ENCODE results near the gene DARS2. TPM values are rescaled to one million over a fixed set of nuclear protein-coding genes. Genes with fewer than 3 reads are reported as not detected.

The DARS2 gene
- total RNA-seq, 2 experiments from 2014 or later = 42.7 to 44.1 TPM

GRCh38 chr1:173900992-173901391, 76.5 kb downstream of the DARS2 start:
- no peak for DNase-seq
- peaks cover 14% of the 10 kb centered on the region for H3K4me1 Mint-ChIP-seq (ENCODE audit: low read depth)
- no peaks in the 10 kb centered on the region for H3K9me3 Mint-ChIP-seq
- intact Hi-C loops (cut with micrococcal nuclease) = no loop called here
- H3K36me3 Mint-ChIP-seq (ENCODE audit: low read depth) = peaks cover 3% of the 10 kb centered on the region
- CTCF ChIA-PET = no interaction called here
- no peak overlapping the region for H3K4me3 Mint-ChIP-seq
- H3K27me3 Mint-ChIP-seq (ENCODE audit: low read depth) = no peaks in the 10 kb centered on the region
- no peak overlapping the region for H3K27ac Mint-ChIP-seq

GRCh38 chr1:173903827-173904531, 79.5 kb downstream of the DARS2 start:
- peaks cover 7% of the 10 kb centered on the region for H3K36me3 Mint-ChIP-seq (ENCODE audit: low read depth)
- intact Hi-C loops (cut with micrococcal nuclease) = no loop called here
- H3K27ac Mint-ChIP-seq = no peak overlapping the region
- CTCF ChIA-PET = interaction anchor here (0.6 kb wide), 1 partner anchor 339 kb away, joined by 3 read pairs; no protein-coding TSS in a partner anchor
- H3K27me3 Mint-ChIP-seq (ENCODE audit: low read depth) = no peaks in the 10 kb centered on the region
- H3K4me3 Mint-ChIP-seq = no peak overlapping the region
- no peaks in the 10 kb centered on the region for H3K9me3 Mint-ChIP-seq
- H3K4me1 Mint-ChIP-seq (ENCODE audit: low read depth) = peaks cover 14% of the 10 kb centered on the region
- no peak for DNase-seq

Other genes starting within 250 kb of the DARS2 start
- gene SLC9C2, start 221.6 kb upstream of the DARS2 start, total RNA-seq = not detected
- not detected for gene TEX50, start 189.3 kb upstream of the DARS2 start, total RNA-seq
- gene ANKRD45, start 154.8 kb upstream of the DARS2 start, total RNA-seq = not detected
- gene KLHL20, start 109.7 kb upstream of the DARS2 start, total RNA-seq = 10 to 100 TPM; 13.0 to 14.9 TPM
- gene CENPL, start 210 bp downstream of the DARS2 start, total RNA-seq = 10 to 100 TPM; 31.1 to 31.9 TPM
- 1,000 to 10,000 TPM; 1,367 to 1,374 TPM for gene GAS5, start 43.3 kb downstream of the DARS2 start, total RNA-seq
- gene ZBTB37, start 43.7 kb downstream of the DARS2 start, total RNA-seq = 1 to 10 TPM; 8.1 to 9.0 TPM
- not detected for gene SERPINC1, start 92.7 kb downstream of the DARS2 start, total RNA-seq
- gene RC3H1, start 197.7 kb downstream of the DARS2 start, total RNA-seq = 10 to 100 TPM; 24.2 to 27.1 TPM